CD4-positive, alpha-beta T cell treated with Interleukin-6 for 4 hours (primary cell): ENCODE data around the gene PDS5B.
"Not testable (repeated sequence)": the region's sequence is repeated elsewhere in the genome, so short reads cannot be mapped to it uniquely, and the experiment has no call there.

Source experiments
- DNase-seq: peaks from one replicate; pipeline ENCODE4 v3.0.0-alpha.2; 2020; ENCODE audit warnings: mixed read lengths

PDS5B gene, protein sequence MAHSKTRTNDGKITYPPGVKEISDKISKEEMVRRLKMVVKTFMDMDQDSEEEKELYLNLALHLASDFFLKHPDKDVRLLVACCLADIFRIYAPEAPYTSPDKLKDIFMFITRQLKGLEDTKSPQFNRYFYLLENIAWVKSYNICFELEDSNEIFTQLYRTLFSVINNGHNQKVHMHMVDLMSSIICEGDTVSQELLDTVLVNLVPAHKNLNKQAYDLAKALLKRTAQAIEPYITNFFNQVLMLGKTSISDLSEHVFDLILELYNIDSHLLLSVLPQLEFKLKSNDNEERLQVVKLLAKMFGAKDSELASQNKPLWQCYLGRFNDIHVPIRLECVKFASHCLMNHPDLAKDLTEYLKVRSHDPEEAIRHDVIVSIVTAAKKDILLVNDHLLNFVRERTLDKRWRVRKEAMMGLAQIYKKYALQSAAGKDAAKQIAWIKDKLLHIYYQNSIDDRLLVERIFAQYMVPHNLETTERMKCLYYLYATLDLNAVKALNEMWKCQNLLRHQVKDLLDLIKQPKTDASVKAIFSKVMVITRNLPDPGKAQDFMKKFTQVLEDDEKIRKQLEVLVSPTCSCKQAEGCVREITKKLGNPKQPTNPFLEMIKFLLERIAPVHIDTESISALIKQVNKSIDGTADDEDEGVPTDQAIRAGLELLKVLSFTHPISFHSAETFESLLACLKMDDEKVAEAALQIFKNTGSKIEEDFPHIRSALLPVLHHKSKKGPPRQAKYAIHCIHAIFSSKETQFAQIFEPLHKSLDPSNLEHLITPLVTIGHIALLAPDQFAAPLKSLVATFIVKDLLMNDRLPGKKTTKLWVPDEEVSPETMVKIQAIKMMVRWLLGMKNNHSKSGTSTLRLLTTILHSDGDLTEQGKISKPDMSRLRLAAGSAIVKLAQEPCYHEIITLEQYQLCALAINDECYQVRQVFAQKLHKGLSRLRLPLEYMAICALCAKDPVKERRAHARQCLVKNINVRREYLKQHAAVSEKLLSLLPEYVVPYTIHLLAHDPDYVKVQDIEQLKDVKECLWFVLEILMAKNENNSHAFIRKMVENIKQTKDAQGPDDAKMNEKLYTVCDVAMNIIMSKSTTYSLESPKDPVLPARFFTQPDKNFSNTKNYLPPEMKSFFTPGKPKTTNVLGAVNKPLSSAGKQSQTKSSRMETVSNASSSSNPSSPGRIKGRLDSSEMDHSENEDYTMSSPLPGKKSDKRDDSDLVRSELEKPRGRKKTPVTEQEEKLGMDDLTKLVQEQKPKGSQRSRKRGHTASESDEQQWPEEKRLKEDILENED (N-terminal part only)

DNA sequence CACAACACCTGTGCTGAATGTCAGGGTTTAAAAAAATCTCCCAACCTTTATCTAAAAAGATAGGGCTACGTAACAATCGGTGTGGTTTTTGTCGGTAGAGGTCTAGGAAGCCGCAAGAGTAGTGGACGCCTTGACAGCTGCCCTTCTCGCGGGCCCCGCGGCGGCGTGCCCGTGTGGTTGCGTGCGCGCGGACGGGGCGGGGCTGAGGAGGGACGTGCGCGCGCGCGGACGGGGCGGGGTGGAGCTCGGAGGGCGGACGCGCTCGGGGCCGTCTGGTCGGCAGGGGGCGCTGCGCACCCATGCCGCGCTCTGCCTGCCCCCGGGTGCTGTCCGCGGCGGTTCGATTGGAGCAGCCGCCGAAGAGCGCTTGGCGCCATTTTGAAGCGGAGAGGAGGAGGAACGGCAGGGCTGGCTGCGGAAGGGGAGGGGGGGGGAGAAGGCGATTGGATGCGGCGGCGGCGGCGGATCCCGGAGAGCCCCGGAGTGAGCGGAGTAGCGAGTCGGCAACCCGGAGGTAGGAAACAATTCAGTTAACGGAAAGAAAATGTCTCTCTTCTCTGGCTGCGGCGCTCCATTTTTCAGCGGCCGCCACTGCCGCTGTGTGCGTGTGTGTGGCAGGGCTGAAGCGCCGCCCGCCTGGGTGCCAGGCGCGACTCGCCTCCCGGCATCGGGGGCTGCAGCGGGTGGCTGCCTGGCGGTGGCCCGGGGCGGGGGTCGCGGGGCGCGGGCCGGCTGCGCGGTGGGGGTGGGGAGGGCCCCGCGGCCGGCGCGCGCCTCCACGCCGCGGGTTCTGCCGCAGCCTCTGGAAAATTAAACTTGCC, at the start of gene PDS5B:
PDS5B (plus strand) TSS at position 373 of the 821 bp plus-strand sequence. CDS start 62,321 bp downstream, outside the sequence.
- peak; percentile 95 for DNase-seq

DNA sequence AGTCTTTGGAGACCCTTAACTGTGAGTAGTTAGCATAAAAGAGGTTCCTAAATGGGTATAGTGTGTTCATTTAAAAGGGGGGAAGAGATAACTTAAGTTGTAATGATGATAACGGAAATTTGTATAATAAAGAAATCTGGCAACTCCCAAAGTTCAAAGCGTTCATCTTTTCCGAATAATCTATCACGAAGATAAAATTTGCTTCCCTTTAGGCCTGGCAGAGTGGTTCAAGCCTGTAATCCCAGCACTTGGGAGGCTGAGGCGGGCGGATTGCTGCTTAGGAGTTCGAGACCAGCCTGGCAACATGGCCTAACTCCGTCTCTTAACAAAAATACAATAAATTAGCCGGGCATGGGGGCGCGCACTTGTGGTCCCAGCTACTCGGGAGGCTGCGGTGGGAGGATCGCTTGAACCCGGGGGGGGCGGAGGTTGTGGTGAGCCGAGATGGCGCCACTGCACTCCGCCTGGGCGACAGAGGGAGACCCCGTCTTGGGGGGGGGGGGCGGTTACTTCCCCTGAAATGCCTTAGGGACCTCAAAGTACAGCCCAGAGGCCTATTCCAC, 48.6 kb upstream of the PDS5B start:
- DNase-seq, result peak; percentile 40

DNA sequence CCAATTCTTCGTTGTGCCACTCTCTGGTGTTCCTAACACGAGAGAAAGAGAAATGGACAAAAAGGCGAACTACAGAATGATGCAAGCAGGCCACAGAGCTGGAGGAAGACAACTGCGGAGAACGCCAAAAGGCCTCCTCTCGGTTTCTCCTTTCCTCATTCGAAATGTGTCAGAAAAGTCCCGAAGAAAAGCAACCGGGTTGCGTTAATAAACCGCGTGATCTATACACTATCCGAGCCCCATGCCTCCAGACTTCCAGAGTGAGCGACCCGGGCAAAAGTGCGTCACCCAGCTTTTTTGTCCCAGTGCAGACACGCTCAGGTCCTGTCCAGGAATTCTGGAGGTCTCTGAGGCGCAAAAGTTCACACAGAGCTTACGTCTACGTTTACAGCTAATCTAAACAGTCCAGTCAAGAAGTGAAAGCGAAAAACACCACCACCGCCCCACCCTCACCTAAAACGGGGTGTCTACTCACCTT, 48.1 kb upstream of the PDS5B start:
- no peak for DNase-seq

DNA sequence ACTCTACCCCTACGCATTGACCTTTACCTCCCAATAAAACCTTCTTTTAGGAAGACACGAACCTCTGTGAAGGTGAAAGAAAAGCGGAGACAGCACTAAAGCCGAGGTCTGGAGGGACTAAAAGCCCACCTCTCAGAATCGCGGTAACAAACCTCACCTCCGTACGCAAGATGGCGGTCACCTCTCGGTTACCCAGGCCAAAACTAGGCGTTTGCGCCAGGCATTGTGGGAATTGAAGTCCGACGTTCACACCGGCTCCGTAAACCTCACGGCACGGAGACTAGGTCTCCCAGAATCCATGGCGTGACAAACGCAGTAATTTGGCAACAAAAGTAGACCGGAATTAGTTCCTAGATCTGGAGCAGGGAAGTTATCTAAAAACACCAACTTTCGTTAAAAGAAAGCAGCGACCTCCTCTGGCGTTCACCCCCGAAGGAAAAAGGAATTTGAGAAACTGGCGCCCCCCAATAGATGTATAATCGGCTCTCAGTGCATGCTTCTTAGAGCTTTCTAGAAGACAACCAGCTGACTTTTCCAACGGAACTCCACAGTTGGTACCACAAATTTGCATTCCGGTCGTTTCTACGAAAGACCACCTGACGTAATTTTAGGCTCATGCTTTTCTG, 47.5 kb upstream of the PDS5B start, which contains the start of gene N4BP2L2:
N4BP2L2 (minus strand) TSS at position 175 of the 626 bp plus-strand sequence. CDS start 1,768 bp downstream, outside the sequence.
- DNase-seq, result peak; percentile 91

DNA sequence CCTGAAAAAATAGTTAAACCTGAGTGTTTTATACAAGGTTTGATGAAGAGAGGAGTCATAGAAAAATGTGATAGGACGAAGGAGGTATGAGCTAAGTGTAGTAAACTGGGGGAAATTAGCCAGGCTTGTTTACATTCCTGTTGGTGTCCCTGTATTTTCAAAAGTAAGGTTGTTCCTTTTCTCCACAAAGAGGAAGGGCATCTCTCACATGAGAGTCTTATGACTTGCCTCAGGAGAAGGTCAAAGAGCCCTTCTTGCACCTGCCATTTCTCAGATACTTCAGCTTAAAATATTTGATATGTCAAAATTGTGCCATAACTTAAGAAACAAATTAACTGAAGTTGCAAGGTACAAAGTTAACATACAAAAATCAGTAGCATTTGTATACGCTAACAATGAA, 44.0 kb upstream of the PDS5B start:
- no peak for DNase-seq

DNA sequence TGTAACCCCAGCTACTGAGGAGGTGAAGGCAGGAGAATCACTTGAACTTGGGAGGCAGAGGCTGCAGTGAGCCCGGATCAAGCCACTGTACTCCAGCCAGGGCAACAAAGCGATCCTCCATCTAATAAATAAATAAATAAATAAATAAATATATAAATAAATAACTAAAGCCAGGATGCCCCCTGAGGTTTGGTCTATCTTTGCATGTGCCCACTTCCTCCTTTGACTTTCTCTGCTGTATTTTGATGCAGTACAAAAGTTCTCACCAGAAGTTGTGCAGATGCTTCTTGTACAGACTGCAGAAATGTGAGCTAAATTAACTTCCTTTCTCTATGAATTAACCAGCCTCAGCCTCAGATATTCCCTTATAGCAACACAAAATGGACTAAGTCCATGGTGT, 41.2 kb upstream of the PDS5B start:
- DNase-seq, result no peak

DNA sequence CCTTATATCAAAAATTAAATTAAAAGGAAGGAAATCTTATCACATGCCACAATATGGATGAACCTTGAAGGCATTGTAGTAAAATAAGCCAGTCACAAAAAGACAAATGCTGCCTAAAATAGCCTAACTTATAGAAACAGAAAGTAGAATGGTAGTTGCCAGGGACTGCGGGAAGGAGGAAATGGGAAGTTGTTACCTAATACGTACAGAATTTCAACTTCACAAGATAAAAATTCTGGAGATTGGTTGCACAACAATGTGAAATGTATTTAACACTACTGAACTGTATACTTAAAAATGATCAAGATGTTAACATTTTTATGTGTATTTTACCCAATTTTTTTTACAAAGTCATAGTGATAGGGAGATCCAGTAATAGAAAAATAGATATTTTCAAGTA, 37.4 kb upstream of the PDS5B start:
- DNase-seq, result no peak

DNA sequence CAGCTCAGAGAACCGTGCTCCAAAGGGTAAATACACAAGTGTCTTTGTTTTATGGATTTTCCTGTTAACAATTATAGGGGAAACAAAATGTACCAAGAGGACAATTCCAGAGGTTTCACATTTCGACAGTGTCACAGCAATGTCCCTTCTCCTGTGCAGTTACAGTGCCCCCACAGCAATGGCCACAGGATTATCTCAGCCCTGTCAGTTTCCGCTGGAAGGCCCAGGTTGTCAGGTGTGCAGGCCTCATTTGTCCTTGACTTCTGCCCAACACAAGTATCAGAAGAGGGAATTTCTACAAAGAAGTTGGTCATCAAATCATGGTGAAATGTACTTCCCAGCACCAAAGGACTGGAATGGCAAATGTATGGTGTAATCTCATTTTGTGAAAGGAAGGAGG, 36.5 kb upstream of the PDS5B start:
- DNase-seq, result no peak

DNA sequence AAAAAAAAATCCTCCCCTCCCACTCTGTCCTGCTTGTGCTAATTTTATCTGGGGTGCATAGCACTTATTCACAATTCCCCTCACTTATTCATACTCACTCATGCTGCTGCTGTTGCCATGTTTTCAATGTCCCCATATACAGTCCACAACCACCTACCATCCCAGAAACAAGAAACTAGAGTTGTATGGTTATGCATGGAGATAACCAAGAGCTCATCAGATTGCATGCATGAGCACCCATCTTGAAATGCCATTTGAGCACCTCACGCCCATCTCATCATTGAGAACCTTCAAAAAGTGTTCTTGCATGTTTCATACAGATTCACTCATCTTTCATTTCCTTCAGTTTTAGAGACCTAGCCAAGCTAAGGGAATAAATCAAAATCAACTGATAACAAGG, 32.5 kb upstream of the PDS5B start:
- DNase-seq, result no peak

DNA sequence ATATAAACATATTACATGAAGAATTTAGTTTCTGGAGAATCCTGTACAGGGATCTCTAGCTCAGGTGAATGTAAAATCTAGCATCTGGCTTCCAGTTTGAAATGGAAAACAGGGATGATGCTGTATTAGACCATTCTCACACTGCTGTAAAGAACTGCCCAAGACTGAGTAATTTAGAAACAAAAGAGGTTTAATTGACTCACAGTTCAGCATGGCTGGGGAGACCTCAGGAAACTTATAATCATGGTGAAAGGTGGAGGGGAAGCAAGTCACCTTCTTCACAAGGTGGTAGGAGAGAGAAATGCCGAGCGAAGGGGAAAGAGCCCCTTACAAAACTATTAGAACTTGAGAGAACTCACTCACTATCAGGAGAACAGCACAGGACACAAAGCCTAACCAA, 30.6 kb upstream of the PDS5B start:
- DNase-seq, result no peak

DNA sequence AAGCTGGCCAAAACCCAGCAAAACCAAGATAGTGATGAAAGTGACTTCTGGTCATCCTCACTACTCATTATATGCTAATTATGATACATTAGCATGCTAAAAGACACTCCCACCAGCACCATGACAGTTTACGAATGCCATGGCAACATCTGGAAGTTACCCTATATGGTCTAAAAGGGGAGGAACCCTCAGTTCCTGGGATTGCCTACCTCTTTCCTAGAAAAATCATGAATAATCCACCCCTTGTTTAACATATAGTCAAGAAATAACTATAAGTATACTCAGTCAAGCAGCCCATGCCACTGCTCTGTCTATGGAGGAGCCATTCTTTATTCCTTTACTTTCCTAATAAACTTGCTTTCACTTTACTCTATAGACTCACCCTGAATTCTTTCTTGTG, 25.4 kb upstream of the PDS5B start:
- DNase-seq, result not testable (repeated sequence)

DNA sequence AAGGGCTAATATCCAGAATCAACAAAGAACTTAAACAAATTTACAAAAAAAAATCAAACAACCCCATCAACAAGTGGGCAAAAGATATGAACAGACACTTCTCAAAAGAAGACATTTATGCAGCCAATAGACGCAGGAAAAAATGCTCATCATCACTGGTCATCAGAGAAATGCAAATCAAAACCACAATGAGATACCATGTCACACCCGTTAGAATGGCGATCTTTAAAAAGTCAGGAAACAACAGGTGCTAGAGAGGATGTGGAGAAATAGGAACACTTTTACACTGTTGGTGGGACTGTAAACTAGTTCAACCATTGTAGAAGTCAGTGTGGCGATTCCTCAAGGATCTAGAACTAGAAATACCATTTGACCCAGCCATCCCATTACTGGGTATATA, 10.6 kb upstream of the PDS5B start:
- DNase-seq, result not testable (repeated sequence)

DNA sequence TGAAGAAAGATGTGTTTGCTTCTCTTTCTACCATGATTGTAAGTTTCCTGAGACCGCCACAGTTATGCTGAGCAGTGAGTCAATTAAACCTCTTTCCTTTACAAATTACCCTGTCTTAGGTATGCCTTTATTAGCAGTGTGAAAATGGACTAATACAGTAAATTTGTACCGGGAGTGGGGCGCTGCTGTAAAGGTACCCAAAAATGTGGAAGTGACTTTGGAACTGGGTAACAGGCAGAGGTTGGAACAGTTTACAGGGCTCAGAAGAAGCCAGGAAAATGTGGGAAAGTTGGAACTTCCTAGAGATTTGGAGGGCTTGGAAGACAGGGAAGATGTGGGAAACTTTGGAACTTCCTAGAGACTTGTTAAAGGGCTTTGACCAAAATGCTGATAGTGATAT, 9.2 kb upstream of the PDS5B start:
- DNase-seq, result no peak

DNA sequence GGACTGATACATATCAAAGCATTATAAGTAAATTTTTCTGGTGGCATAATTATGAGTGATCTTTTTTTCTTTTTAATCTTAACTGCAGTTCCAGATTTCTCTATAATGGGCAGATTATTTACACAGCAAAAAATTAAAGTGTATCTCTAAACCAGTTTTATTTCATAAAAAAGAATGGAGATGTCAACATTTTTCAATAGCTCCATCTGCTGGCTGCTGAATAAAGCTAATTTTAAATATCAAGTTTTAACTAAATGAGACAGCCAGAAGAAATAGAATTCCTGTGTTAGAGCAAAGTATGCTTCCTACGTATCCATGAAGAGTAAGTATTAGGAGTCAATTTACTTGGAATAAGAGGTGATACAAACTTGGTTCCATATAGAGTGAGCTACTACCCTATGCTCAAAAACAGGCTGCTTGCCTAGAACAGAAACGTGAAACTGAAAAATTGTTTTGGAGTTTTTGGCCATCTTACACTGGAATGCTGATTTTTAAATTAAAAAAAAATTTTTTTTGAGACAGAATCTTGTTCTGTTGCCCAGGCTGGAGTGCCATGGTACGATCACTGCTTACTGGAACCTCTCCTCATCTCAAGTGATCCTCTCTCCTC, 5.0 kb upstream of the PDS5B start:
- DNase-seq, result no peak

DNA sequence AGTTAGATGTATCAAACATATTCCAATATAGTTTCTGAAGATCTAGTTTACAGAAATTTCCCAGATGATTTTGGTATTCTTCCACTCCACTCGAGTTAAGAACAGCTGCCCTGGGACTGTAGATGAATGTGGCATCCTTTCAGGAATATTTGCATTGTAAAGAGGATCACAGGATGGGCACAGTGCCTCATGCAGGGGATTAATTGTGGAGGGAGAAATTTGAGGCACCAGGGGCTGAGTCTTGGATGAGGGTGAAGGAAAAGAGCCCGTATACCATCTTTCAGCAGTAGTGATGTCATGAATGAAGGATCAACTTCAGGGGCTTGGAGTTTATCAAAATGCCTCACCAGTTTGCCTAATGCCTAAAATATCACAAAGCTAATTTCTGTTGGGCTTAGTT, 4.0 kb upstream of the PDS5B start:
- no peak for DNase-seq

DNA sequence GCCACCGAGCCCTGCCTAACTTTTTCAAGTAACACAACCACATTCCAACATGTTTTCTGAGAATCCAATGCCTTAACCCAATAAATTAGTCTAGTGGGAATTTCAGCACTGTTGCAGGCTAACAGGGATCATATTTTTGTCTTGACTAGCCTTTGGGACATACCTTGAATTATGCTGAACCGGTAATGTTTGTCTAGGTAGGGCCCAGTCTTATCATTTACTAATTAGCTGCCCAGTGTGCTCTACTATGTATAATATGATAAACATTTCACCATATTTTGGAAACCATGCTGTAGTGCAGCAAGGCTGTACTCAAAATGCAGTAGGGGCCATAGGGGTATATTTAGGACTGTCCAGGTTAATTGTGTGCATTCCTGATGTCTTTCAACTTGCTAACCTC, 3.3 kb upstream of the PDS5B start:
- no peak for DNase-seq

DNA sequence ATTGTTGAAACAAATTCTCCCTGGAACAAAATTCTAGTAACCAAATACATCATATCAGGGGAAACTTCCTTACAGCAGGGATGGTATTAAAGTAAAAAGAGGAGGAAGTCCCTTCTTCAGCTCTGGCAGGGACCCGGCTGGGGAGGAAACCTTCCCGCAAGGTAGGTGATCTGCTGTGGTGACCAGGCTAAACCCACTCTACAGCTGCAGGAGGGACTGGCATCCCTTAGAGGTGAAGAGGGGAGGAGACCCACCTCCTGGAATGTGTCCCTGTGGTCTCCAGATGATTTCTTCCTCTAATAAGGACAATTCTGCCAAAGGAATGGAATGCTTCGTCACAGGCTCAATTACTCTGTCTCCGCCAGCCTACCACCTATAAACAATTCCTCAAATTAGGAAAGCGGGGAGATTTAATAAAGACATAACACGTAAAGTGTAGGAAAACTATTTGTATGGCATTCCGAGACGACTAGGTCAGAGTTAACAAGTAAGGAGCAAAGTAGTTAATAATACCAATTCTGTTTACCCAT, 637 bp upstream of the PDS5B start:
- DNase-seq, result peak; percentile 17

DNA sequence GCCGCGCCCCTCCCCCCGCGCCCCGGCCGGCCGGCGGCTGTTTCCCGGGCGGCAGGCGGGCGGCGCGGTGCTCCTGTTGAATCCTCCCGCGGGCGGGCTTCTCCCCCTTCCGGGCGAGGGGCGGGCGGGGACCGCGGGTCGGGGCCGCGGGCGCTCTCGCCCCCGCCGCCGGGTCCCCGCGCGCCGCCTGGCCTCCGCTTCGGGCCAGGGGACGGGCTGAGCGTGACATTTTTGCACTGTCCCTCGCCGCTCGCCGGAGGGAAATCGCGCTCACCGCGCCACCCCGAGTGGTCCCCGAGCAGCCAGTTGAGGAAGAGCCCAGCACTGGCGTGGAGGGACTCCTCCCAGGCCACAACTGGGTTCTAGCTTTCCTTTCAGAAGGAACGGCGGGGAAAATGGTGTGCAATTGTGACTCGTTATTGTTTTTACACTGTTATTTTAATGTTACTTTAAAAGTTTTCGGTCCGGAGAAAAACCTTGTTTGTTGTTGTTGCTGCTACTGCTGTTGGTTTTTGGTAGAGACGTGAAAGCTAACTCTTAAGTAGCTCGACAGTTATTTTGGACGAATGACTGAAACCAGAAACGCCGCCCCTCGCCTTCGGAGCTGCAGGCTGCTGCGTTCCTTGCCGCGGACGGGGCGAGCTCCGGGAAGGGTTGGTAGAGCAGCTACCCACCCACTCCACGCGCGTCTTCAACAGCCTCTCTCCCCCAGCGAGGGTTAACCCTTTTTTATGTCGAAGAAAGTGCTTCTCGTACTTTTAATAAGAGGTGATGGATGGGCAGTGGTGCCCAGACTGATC, 959 bp downstream of the PDS5B start:
- DNase-seq, result peak; percentile 68

DNA sequence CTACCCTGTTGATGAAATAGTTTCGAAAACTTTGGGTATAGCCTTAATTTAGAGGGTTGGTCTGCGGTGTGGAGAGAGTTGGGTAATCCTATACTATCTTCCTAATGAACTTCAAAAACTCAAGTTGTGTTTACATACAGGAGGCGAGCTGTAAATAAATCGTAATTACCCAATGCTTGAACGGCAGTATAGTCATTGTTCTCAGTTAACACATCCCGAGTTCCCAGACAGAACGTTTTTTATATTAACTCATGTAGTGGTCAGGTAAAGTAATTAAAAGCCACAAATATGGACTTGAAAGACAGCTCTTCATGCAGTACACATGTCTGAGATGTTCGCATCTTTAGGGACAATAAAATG, 1.5 kb downstream of the PDS5B start:
- no peak for DNase-seq

DNA sequence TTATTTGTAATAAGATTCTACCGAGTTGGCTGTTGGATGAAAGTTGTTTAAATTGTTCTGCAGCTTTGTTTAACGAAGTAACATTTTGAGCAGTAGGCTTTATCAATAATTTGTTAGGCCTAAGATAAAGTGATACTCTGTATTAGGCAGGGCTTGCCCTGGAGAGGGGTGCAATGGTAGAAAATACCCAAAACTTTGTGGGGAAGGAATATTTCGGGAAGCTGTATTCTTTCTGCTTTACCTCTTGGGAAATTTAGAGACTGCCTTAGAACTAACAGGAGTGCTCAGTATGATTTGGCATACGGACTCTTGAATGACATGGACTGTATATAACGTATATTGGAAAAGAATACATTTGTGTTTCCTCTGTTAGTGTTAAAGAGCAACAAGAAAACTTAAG, 2.5 kb downstream of the PDS5B start:
- no peak for DNase-seq
